Prostate gland (tissue), 2 donors: Measurements from ENCODE around the gene EPC2.

Source experiments
- POLR2A ChIP-seq: fragments of 450-650 bp; IDR thresholded peaks from one replicate; pipeline ENCODE4 v1.6.1; 2016; ENCODE audit warnings: antibody characterized with exemption, mild to moderate bottlenecking
- TF ChIP-seq, protein P1 (sequence below), 4 experiments: fragments of 200-600 bp in 2 of 4; fragments of 450-650 bp in 2 of 4; sonication (generic) in 2 of 4; IDR thresholded peaks; 1 replicate in 3 of 4; 2 replicates in 1 of 4; pipeline ENCODE4 v1.5.1; 2016 to 2019; ENCODE audit warnings: antibody characterized with exemption in 4 of 4, mild to moderate bottlenecking in 2 of 4, moderate library complexity in 2 of 4

GRCh38 chr2:148696985-148697384, 52.4 kb downstream of the EPC2 start:
- no peak for TF ChIP-seq POLR2A
- TF ChIP-seq, protein P1, sequence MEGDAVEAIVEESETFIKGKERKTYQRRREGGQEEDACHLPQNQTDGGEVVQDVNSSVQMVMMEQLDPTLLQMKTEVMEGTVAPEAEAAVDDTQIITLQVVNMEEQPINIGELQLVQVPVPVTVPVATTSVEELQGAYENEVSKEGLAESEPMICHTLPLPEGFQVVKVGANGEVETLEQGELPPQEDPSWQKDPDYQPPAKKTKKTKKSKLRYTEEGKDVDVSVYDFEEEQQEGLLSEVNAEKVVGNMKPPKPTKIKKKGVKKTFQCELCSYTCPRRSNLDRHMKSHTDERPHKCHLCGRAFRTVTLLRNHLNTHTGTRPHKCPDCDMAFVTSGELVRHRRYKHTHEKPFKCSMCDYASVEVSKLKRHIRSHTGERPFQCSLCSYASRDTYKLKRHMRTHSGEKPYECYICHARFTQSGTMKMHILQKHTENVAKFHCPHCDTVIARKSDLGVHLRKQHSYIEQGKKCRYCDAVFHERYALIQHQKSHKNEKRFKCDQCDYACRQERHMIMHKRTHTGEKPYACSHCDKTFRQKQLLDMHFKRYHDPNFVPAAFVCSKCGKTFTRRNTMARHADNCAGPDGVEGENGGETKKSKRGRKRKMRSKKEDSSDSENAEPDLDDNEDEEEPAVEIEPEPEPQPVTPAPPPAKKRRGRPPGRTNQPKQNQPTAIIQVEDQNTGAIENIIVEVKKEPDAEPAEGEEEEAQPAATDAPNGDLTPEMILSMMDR (IDR thresholded peaks at IDR 0.05): no peak
